Ammon's horn (tissue), 1 donor: ENCODE results near the gene OR2V2.
A peak's percentile ranks its signal among the peaks of the same experiment; 100 is the strongest.
"Not testable (repeated sequence)": the region's sequence is repeated elsewhere in the genome, so short reads cannot be mapped to it uniquely, and the experiment has no call there.

Experiments
- DNase-seq: peaks from one replicate; pipeline ENCODE4 v3.0.0-alpha.2; 2016; ENCODE audit warnings: low spot score

OR2V2 gene

DNA sequence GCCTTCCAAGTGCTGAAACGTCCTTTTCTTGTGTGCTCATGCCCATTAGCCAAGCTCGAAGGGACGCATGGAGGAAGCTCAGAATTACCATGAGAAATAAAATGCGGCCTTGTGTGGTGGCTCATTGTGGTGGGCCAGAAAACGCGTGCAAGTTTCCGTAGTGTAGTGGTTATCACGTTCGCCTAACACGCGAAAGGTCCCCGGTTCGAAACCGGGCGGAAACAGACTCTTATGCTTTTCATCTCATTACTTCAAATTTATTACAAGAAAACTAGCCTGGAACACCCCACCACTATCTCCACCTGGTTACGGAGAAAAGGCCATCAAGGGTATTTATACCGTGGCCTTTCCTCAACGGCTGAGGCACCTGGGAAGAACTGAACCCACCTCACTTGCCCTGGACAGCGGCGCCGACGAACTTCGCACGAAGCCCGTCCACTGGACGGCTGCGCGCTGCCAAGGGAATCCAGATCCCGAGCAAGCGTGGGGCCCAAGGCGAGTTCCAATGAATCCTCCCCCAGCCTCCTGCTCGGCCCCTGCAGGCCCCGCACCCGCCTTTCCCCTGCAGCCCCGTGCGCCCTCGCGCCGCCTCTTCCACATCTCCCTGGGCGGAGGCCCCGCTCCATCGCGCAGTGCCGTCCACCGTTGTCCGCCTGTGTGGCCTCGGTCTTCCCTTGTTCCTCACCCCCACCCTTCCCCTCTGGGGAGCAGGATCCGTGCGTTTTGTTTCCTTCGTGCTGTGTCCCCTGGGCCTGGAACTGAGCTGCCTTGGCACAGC, 22.3 kb downstream of the OR2V2 start:
- DNase-seq, result not testable (repeated sequence)

DNA sequence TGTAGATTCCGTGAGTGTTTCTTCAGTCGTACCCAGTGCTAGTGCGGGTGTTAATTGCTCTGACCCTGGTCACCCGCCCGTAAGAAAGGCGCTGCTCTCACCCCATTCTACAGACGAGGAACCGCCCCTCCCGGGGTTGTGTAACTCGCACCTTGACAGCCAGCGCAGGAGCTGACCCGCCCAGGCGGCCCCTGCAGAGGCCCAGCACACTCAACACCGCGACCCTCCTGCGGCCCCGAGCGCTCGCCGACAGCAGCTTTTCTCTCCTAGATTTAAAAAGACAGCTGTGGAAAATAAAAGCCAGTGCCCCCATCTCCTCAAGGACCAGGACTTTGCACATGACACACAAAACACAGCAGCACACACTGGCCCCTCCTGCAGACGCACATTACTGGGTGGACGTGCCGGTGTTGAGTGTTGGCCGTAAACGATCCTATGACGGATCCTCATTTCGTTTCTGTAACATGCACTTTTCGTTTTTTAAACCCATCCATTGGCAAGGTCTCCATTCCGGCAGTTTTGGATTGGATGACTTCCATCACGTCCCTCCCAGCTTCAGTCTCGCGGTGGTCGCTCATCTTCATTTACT, 22.9 kb downstream of the OR2V2 start:
- no peak for DNase-seq

DNA sequence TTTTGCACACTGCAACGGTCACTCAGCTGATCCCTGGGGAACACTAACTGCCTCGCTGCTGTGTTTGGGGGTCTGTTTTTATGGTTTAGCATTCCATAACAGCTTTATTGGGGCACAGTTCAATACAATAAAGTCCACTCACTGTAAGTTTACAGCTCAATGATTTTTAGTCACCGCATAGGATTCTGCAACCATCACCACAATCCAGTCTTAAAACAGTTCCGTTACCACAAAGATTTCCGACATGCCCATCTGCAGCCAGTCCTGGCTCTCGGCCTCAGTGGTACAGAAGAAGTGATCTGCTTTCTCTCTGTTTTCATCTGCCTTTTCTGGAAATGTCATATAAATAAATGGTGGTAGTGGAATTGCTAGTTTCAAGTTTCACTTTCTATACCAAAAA, 23.6 kb downstream of the OR2V2 start:
- no peak for DNase-seq

- DNase-seq, result no peak
These were observed 24.4 kb downstream of the OR2V2 start for GRCh38 chr5:181171782-181172181.

DNA sequence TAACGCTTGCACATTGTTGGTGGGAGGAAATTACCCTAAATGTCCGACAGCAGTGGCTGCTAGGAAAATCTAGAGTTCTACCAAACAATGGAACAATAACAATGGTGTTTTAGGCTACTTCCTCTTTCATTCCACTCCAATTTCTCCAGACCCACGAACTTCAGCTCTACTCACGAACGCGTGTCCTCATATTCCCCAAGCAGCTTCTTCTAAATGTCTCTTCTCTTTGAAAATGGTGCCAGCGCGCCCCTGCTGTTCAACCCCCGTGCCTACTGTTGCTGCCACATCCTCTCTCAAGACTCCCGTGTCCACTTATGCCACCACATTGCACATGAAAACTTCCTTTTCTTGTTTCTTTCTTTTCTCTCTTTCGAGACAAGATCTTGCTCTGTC, 25.6 kb downstream of the OR2V2 start:
- no peak for DNase-seq

DNA sequence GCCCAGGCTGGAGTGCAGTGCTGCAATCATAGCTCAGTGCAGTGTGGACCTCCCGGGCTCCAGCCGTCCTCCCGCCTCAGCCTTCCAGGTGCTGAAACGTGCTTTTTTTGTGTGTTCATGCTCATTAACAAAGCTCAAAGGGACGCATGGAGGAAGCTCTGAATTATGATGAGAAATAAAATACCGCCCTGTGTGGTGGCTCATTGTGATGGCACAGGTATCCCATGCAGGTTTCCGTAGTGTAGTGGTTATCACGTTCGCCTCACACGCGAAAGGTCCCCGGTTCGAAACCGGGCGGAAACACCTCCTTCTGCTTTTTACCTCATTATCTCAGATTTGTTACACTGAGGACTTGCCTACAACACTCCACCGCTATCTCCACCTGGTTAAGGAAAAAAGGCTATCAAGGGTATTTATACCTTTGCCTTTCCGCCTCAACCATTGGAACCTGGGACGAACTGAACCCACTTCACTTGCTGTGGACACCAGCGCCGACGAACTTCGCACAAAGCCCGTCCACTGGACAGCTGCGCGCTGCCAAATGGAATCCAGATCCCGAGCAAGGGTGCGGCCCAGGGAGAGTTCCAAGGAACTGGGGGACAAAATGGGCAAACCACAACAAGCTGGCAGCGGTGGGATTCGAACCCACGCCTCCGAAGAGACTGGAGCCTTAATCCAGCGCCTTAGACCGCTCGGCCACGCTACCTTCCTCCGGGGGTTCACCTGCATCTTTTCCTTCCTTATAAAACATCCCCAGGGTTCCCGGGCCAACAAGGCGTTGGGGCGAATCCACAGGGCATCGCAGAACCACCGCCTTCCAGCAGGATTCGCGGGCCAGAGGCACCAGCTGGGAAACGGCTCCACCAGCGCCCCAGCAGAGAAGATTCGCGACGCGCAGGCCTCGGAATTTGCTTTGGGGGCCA, 26.3 kb downstream of the OR2V2 start:
- DNase-seq, result no peak

GRCh38 chr5:181176254-181176952, 29.0 kb downstream of the OR2V2 start:
- DNase-seq, result no peak

DNA sequence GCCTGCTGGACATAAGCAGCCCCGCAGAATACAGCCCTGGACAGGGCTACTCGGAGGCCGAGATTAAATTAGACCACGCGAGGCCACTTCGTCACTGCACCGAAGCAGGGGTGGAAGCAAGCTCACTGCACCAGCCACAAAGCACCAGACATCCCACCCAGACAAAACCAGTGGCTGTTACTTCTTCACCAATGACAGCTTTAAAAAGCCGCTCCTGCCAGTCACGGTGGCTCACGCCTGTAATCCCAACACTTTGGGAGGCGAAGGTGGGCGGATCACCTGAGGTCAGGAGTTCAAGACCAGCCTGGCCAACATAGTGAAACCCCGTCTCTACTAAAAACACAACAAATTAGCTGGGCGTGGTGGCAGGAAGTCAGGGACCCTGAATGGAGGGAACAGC, 30.2 kb downstream of the OR2V2 start:
- not testable (repeated sequence) for DNase-seq

GRCh38 chr5:181181650-181182565, 34.5 kb downstream of the OR2V2 start:
- DNase-seq, result peak; percentile 67

DNA sequence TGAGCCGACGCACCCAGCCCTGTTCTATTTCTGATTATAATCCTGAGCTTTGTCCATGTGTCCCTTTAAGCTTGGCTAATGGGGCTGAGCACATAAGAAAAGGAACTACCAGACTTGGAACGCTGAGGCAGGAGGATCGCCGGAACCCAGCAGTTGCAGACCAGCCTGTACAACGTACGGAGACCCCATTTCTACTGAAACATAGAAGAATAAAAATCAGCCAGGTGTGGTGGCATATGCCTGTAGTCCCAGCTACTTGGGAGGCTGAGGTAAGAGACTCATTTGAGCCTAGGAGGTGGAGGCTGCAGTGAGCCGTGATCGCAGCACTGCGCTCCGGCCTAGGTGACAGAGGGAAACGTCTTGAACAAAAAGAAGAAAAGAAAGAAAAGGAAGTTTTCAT, 35.3 kb downstream of the OR2V2 start:
- no peak for DNase-seq

DNA sequence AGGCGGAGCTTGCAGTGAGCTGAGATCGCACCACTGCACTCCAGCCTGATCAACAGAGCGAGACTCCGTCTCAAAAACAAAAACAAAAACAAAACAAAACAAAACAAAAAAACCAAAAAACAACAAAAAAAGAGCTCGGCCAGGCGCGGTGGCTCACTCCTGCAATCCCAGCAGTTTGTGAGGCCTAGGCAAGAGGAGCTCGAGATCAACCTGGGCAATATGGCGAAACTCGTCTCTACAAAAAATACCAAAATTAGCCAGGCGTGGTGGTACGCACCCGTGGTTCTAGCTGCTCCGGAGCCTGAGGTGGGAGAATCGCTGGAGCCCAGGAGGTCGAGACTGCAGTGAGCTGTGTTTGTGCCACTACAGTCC, 37.4 kb downstream of the OR2V2 start:
- no peak for DNase-seq

- DNase-seq, result no peak
These were observed 38.2 kb downstream of the OR2V2 start for GRCh38 chr5:181185560-181185959.

- DNase-seq, result no peak
These were observed 38.6 kb downstream of the OR2V2 start for GRCh38 chr5:181186022-181186421.

DNA sequence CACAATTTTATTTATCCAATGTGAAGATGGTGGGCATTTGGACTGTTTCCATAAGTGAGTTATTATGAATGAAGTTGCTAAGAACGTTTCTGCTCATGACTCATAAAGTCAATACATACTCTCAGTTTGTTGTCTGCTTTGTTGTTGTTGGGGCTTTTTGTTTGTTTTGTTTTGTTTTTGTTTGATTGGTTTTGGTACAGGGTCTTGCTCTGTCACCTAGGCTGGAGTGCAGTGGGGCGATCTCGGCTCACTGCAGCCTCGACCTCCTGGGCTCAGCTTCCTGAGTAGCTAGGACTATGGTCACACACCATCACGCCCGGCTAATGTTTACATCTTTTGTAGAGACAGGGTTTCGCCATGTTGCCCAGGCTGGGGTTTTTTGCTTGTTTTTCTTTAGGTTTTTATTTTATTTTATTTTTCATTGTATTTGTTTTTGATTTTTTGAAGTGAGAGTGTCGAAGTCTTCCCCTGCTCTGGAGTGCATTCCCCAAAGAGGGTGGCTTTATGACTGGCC, 39.7 kb downstream of the OR2V2 start:
- DNase-seq, result no peak

GRCh38 chr5:181187500-181188213, 40.3 kb downstream of the OR2V2 start:
- peak; percentile 72 for DNase-seq

DNA sequence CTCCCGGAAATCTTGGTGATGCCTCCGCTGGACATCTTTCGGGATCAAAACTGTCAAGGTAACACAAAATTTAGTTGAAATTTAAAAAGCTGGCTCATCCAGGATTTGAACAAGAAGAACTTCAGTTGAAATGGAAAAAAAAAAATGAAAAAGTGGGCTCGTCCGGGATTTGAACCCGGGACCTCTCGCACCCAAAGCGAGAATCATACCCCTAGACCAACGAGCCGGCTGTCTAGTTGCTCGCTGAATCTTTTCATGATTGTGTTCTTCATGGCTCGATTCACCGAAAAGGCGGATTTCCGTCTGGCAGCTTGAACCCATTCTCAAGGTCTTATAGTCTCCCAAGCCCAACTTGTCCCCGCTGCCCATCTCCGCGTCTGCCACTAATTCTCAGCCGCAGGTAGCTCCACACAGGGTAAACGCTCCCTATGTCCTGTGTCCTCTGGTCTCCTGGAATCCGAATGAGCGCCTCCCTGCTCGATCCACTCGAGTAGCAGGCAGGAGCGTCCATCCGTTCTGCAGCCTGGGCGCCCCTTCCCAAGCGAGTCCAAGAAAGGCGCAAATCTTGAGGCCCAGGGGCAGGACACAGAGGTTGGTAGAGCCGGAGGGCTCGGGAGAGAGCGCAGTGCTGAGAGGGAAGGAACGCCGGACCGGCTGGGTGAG, 41.4 kb downstream of the OR2V2 start:
- DNase-seq, result peak; percentile 83

DNA sequence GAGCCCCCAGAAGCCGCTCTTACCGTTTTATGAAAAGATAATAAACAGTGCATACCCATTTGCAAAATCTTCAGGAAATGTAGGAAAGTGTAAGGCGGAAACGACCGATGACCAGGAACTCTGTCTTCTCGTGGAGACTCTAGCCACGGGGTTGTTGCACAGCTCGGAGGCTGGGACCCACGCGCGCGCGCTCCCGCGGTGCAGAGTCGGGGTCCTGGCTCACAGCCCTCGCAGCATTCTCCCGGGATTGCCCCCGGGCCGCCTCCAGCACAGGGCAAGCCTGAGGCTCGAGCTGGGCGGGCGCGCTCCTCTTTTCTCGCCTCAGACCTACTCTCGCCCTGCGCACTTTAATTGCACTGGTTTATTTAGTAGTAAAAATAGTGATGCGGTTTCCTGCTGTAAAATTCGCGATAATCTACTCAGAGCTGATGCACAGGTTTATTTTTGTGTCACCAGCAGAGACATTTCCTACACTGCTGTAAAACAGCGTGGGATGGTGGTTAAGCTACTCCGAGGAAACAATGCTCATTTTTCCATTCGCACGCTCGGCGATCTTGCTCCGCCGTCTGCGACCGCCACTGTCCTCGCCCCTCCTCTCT, 42.1 kb downstream of the OR2V2 start:
- no peak for DNase-seq

DNA sequence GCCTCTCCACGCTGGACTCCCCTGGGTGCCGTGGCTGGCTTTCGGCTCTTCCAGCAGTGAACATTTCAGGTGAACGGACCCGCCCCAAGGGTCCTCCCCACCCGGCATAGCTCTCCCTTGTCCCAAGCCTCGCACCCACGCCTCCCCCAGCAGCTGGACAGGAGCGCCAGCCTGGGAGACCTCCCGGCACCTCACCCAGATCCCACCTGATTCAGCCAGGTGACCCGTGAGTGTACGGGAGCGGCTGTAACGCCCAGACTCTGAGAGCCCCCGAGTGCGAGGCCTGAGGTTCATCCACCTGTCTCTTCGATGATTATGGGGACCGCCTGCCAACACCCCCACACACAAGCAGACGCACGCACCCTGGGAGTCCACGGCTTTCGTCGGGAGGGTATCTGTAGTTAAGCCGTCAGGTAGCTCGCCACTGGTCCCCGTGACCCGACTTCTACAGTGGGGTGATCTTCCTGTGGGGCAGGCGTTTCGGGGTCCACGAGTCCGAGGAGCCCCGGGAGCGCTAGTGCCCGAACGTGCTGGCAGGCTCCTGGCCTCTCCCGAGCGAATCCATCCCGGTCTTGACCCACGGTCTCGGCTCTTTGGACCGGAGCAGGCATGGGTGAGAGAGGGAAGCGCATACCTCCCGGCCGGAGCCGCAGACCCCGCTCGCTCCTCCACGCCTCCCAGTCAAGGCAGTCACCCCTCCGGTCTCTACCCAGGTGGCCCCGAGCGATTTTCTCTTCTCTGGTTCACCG, 42.8 kb downstream of the OR2V2 start:
- no peak for DNase-seq
